ENCODE data around the gene EXT2. TPM values are rescaled to one million over a fixed set of nuclear protein-coding genes. Genes with fewer than 3 reads are reported as not detected.

The EXT2 gene
- total and polyA plus RNA-seq, 10 of the 15 experiments (the other 5 are each of a cell fraction or from before 2014, with no cell fraction given) = 3.8 to 31.4 (median 17.9) TPM

DNA sequence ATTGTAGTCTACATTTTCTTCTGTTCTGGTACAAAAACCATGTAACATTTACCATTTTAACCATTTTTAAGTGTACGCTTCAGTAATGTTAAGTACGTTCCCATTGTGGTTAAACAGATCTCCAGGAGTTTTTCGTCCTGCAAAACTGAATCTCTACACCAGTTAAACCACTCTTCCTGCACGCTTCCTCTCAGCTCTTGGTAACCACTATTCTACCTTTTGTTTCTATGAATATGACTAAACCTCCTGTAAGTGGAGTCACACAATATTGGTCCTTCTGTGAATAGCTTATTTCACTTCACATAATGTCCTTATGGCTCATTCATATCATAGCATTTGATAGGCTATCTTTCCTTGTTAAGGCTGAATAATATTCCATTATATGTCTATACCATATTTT is 7.1 kb upstream of the EXT2 start:
- H3K4me2 ChIP-seq (ENCODE audit: control insufficient read depth, insufficient read depth) = no peak overlapping the region
- no peak overlapping the region for H3K9ac ChIP-seq (ENCODE audit: control insufficient read depth, insufficient read depth, low read length)
- no peaks in the 10 kb centered on the region for H3K36me3 ChIP-seq (ENCODE audit: control insufficient read depth in 2 of 2, insufficient read depth in 2 of 2, low read length in 1 of 2)
- no peak overlapping the region for H2AFZ ChIP-seq (ENCODE audit: control insufficient read depth, low read depth, low read length)
- ChIA-PET POLR2A (no interaction called here), RAD21 (ENCODE audit: unreplicated experiment) (no interaction called here), SMC1A (ENCODE audit: uncharacterized antibody, unreplicated experiment) (interaction anchor here (0.6 to 1.4 kb wide), 3 partner anchors 11 to 203 kb away, joined by 3 read pairs; no protein-coding TSS in a partner anchor), CTCF (no interaction called here)
- H3K9me3 ChIP-seq (replicated peaks; ENCODE audit: control insufficient read depth, insufficient read depth, low read length) = no peaks in the 10 kb centered on the region; the same call in 1 of the 3 replicates
- no peak overlapping the region for H3K27ac ChIP-seq (ENCODE audit: control insufficient read depth, insufficient read depth)
- H3K27me3 ChIP-seq (replicated peaks in 1 of 2; ENCODE audit: control insufficient read depth in 2 of 2, insufficient read depth in 2 of 2, low read length in 1 of 2) = no peaks in the 10 kb centered on the region; a peak in 1 of 4 replicates
- no peaks in the 10 kb centered on the region for H3K79me2 ChIP-seq (ENCODE audit: control insufficient read depth, insufficient read depth, low read length)
- H3K4me1 ChIP-seq (ENCODE audit: control insufficient read depth, insufficient read depth, low read length) = no peaks in the 10 kb centered on the region
- WGBS (ENCODE audit: insufficient coverage, insufficient replicate concordance, low lambda C conversion rate, missing lambda C conversion rate) = 69% methylated on average over 4 of the region's 4 CpGs
- DNase-seq (ENCODE audit: low read depth, low spot score) = no peak
- no peak overlapping the region for H3K4me3 ChIP-seq
- intact Hi-C loops (cut with micrococcal nuclease; ENCODE audit: unreplicated experiment) (no loop called here), in situ Hi-C loops (cut with MboI) (no loop called here)
- BruUV-seq (replicated peaks) = no TSS peak
- ATAC-seq = no peak
- H4K20me1 ChIP-seq (ENCODE audit: control insufficient read depth, insufficient read depth) = no peaks in the 10 kb centered on the region
- no peak for TF ChIP-seq GABPA (IDR thresholded peaks at IDR 0.05; ENCODE audit: low read depth)
- TF ChIP-seq, protein P1, sequence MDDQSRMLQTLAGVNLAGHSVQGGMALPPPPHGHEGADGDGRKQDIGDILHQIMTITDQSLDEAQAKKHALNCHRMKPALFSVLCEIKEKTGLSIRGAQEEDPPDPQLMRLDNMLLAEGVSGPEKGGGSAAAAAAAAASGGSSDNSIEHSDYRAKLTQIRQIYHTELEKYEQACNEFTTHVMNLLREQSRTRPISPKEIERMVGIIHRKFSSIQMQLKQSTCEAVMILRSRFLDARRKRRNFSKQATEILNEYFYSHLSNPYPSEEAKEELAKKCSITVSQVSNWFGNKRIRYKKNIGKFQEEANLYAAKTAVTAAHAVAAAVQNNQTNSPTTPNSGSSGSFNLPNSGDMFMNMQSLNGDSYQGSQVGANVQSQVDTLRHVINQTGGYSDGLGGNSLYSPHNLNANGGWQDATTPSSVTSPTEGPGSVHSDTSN (IDR thresholded peaks at IDR 0.05; ENCODE audit: insufficient replicate concordance, low read depth, low read length) = no peak
- TF ChIP-seq, protein P2, sequence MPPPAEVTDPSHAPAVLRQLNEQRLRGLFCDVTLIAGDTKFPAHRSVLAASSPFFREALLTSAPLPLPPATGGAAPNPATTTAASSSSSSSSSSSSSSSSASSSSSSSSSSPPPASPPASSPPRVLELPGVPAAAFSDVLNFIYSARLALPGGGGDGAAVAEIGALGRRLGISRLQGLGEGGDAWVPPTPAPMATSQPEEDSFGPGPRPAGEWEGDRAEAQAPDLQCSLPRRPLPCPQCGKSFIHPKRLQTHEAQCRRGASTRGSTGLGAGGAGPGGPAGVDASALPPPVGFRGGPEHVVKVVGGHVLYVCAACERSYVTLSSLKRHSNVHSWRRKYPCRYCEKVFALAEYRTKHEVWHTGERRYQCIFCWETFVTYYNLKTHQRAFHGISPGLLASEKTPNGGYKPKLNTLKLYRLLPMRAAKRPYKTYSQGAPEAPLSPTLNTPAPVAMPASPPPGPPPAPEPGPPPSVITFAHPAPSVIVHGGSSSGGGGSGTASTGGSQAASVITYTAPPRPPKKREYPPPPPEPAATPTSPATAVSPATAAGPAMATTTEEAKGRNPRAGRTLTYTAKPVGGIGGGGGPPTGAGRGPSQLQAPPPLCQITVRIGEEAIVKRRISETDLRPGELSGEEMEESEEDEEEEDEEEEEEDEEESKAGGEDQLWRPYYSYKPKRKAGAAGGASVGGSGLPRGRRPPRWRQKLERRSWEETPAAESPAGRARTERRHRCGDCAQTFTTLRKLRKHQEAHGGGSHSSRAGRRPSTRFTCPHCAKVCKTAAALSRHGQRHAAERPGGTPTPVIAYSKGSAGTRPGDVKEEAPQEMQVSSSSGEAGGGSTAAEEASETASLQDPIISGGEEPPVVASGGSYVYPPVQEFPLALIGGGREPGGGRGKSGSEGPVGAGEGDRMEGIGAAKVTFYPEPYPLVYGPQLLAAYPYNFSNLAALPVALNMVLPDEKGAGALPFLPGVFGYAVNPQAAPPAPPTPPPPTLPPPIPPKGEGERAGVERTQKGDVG (CRISPR knock-in tag; IDR thresholded peaks at IDR 0.05) = no peak
- TF ChIP-seq BMI1 (IDR thresholded peaks at IDR 0.05; ENCODE audit: borderline replicate concordance) = no peak
- TF ChIP-seq EED (IDR thresholded peaks at IDR 0.05; ENCODE audit: low read depth) = no peak
- TF ChIP-seq, protein P3, sequence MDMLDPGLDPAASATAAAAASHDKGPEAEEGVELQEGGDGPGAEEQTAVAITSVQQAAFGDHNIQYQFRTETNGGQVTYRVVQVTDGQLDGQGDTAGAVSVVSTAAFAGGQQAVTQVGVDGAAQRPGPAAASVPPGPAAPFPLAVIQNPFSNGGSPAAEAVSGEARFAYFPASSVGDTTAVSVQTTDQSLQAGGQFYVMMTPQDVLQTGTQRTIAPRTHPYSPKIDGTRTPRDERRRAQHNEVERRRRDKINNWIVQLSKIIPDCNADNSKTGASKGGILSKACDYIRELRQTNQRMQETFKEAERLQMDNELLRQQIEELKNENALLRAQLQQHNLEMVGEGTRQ (IDR thresholded peaks at IDR 0.05; ENCODE audit: borderline replicate concordance, low read depth, low read length) = no peak
- no peak for TF ChIP-seq CBX5 (IDR thresholded peaks at IDR 0.05; ENCODE audit: low read depth)
- TF ChIP-seq ZNF274 (IDR thresholded peaks at IDR 0.05; ENCODE audit: insufficient read depth, insufficient read length) = no peak
- no peak for TF ChIP-seq STAT3 (IDR thresholded peaks at IDR 0.05; ENCODE audit: low read depth, low read length)
- no peak for TF ChIP-seq POLR2AphosphoS5 (IDR thresholded peaks at IDR 0.05; ENCODE audit: low read length)
- TF ChIP-seq ZNF24 (IDR thresholded peaks at IDR 0.05) = no peak
- no peak for TF ChIP-seq TARDBP (IDR thresholded peaks at IDR 0.05; ENCODE audit: borderline replicate concordance)
- TF ChIP-seq ZNF622 (IDR thresholded peaks at IDR 0.05) = no peak
- TF ChIP-seq STAT1 (conservative IDR thresholded peaks at IDR 0.05) = no peak
- no peak for TF ChIP-seq JUND (IDR thresholded peaks at IDR 0.05; ENCODE audit: low read depth, low read length)
- TF ChIP-seq MYB (IDR thresholded peaks at IDR 0.05; ENCODE audit: borderline replicate concordance, low read depth, low read length) = no peak
- TF ChIP-seq JUNB (IDR thresholded peaks at IDR 0.05) = no peak
- TF ChIP-seq HDAC6 (IDR thresholded peaks at IDR 0.05; ENCODE audit: unreplicated experiment) = no peak
- no peak for FAIRE-seq

Measured in GM12878 (cell line).